GM18519 (cell line): ENCODE measurements around the gene PDGFRA.
"Not testable (repeated sequence)": the region's sequence is repeated elsewhere in the genome, so short reads cannot be mapped to it uniquely, and the experiment has no call there.

Experiments used
- ATAC-seq: cut with Tn5 transposase; IDR thresholded peaks from one replicate; pipeline ENCODE4 v1.9.1; 2021; ENCODE audit warnings: mild to moderate bottlenecking, moderate library complexity; ENCODE audit not compliant: unreplicated experiment, low FRiP score

The PDGFRA gene

GRCh38 chr4:54227256-54228055, 1.6 kb upstream of the PDGFRA start:
- ATAC-seq: no peak

DNA sequence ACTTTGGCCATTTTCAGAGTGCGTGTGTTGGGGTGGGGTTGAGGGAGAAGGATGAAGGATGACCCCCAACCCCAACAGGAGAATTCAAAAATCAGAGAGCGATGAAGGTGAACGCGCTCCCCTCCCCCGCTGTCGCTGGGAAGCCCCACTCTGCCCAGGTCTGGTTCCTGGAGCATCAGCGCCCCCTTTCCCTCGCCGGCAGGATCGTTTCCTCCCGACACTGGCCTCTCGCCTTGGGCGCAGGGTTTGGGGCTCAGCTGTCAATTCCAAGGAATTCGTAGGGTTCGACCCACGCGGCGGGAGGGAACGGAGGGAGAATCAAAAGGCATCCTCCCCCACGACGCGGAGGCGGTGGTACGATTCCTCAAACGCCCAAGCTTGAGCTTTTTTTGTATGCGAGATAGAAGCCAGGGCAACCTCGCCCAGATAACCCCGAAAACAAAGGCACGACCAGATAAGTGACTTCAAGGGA, 1.0 kb upstream of the PDGFRA start:
- ATAC-seq: no peak

DNA sequence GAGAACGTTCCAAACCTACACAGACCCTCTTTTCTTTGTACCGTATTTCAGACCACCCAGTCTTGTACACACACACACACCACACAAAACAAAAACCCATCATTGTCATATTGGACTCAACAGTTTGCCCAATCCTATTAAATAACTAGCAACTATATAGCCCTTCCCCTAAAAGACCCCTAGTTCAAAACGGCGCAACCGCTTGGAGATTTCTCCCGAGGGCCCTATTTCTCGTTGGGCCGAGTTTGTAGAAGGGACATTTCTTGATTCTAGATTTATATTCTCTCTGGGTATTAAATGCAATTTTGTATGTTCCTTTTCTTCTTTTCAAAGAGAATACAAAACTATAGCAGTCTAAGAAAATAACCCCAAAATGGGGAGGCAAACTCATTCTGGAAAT, 547 bp upstream of the PDGFRA start:
- ATAC-seq: no peak

GRCh38 chr4:54229631-54230483, 764 bp downstream of the PDGFRA start:
- ATAC-seq: no peak

DNA sequence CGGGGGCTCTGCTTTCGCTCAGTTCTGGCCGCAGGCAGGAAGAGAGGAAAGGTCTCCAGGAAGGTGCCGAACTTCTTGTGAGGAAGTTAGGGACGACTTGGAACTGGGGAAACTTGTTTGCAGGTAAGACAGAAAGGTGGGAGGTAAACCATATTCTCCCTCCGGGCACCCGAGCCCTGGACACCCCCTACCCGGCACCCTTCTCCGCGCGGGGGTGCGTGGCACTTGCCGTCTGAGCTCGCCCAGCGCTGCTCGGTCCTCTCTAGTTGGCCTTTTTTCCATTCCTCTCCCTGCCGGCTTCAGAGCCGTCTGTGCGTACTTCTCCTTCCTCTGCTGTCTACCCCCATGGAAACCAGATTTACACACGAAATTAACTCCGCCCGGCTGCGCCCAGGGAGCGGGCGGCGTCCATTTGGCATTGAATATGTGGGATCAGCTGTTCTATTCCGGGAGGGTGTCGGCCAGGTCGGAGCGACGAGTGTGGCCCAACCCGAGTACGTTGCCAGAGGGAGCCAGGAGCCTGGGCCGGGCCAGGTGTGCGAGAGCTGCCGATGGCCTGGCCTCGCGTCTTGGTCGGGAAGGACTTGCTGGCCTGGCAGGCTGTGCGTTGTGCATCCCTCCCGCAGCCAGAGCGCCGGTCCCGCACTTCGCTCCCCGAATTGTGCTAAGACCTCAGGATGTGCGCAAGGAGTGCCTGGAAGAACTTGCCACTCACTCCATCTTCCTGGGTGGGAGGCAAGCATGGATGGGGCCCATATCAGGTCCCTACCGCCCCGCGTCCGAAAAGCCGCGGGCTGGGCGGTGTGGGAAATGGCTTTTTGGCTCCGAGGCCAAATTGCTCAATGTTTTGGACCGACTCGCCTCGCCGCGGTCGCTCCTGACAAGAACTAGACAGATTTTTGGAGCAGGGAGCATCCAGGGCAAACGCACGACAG, 1.7 kb downstream of the PDGFRA start:
- no peak for ATAC-seq

DNA sequence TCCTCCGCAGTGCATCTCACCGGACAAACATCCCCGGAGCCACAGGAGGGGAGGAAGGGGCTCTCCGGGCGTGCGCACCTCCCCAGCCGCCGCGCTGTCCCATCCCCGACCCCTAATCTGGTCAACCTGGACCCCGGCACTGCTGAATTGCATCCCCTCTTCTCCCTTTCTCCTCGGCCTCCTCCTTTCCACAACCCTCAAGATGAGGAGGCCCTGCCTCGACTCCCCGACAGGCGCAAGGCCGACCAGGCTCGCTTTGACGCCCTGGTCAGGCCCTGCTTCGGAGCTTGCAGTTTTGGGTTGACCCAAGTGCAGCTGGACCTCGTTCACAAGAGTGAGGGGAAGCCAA, 2.3 kb downstream of the PDGFRA start:
- no peak for ATAC-seq

- no peak for ATAC-seq
These were observed 2.9 kb downstream of the PDGFRA start for GRCh38 chr4:54231768-54232688.

DNA sequence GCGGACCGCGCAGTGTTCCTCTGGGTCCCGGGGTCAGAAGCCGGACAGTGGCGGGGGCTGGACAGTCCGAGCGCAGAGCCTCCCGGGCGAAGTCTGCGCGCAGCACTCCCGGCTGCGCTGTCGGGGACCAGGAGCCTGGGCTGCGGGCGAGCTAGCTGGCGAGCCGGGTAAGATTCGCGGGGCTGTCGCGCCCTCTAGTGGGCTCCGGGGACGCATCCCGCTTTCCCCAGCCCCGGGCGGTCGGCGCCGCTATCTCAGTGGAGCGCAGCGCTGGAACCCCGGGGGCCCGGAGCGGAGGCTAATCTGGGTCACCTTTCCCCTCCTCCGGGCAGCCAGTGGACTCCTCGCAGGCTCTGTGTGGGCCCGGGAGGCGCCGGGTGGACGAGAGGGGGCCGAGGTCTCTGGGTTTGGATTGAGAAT, 4.2 kb downstream of the PDGFRA start:
- peak; percentile 73 for ATAC-seq

- ATAC-seq: no peak
These were observed 4.8 kb downstream of the PDGFRA start for GRCh38 chr4:54233697-54234496.

- ATAC-seq: no peak
These were observed 5.6 kb downstream of the PDGFRA start for GRCh38 chr4:54234497-54235205.

GRCh38 chr4:54236316-54236715, 7.2 kb downstream of the PDGFRA start:
- not testable (repeated sequence) for ATAC-seq

- no peak for ATAC-seq
These were observed 8.7 kb downstream of the PDGFRA start for GRCh38 chr4:54237770-54238169.

DNA sequence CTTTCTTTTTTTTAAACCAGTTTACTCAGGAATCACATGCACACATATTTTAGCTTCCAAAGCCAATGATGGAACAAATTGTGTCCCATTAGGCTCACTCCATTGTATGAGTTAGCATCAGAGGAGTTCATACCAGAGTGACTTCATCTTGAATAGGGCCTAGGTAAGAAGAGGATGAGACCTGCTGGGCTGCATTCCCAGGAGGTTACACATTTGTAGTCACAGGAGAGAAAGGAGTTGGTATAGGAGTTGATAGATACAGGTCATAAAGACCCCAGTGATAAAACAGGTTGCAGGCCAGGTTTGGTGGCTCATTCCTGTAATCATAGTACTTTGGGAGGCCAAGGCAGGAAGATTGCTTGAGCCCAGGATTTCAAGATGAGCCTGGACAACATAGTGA, 9.3 kb downstream of the PDGFRA start:
- ATAC-seq: no peak

- not testable (repeated sequence) for ATAC-seq
These were observed 12.3 kb downstream of the PDGFRA start for GRCh38 chr4:54241268-54241823.

DNA sequence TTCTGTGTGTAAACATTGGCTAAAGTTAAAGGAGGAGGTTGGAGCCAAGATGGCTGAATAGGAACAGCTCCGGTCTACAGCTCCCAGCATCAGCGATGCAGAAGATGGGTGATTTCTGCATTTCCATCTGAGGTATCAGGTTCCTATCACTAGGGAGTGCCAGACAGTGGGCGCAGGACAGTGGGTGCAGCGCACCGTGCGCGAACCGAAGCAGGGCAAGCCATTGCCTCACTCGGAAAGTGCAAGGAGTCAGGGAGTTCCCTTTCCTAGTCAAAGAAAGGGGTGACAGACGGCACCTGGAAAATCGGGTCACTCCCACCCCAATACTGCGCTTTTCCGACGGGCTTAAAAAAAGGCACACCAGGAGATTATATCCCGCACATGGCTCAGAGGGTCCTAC, 14.4 kb downstream of the PDGFRA start:
- ATAC-seq: not testable (repeated sequence)

DNA sequence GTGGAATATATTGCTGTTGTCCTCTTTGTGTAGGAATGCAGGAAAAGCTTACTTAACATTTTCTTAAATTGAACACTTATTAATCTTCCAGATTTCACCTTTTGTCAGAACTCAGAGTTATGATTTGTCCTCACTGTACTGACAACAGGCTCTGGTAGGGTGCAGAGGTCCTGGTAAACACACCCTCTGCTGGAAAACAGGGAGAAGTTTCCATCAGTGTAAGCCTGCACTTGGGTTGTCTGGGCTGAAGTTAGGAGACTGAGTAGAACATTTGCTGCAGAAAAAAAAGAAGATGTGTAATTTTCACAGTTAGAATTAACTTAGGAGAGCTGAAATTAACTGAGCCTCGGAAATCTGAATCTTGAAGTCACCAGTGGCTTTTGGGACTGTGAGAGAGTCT, 23.2 kb downstream of the PDGFRA start:
- not testable (repeated sequence) for ATAC-seq

- no peak for ATAC-seq
These were observed 25.2 kb downstream of the PDGFRA start for GRCh38 chr4:54254116-54254914.
